Measurements from ENCODE around the gene NXN.
"Not testable (repeated sequence)": the region's sequence is repeated elsewhere in the genome, so short reads cannot be mapped to it uniquely, and the experiment has no call there.

The NXN gene

GRCh38 chr17:760371-760770, 219.2 kb downstream of the NXN start:
- no peak overlapping the region for H3K23ac ChIP-seq (ENCODE audit: low read length in 2 of 2)
- no peak overlapping the region for H3K4me2 ChIP-seq (ENCODE audit: low read length, poor library complexity, severe bottlenecking)
- no peak overlapping the region for H3K4ac ChIP-seq (ENCODE audit: low read depth in 1 of 2, low read length in 2 of 2)
- no peak overlapping the region for H3K9ac ChIP-seq (ENCODE audit: low read length)
- no peaks in the 10 kb centered on the region for H3K4me1 ChIP-seq (ENCODE audit: control insufficient read depth, insufficient read depth, low read depth, low read length)
- WGBS = 97% methylated on average over 9 of the region's 9 CpGs
- no peaks in the 10 kb centered on the region for H3K9me3 ChIP-seq (ENCODE audit: control insufficient read depth, low read length)
- H3K4me3 ChIP-seq (ENCODE audit: insufficient read depth in 1 of 2, low read depth in 1 of 2, low read length in 2 of 2) = no peak overlapping the region
- no peak overlapping the region for H2BK15ac ChIP-seq (ENCODE audit: low read depth, poor library complexity, severe bottlenecking)
- no peak overlapping the region for H4K8ac ChIP-seq (ENCODE audit: low read length)
- H2BK5ac ChIP-seq (ENCODE audit: low read depth, low read length, poor library complexity, severe bottlenecking) = no peak overlapping the region
- no peak for DNase-seq
- no peak overlapping the region for H2BK12ac ChIP-seq (ENCODE audit: low read length in 2 of 2)
- no peaks in the 10 kb centered on the region for H3K27me3 ChIP-seq (ENCODE audit: control insufficient read depth in 1 of 2, insufficient read depth in 1 of 2, low read length in 2 of 2)
- H3K79me1 ChIP-seq (replicated peaks; ENCODE audit: low read length, poor library complexity, severe bottlenecking) = peaks cover 2% of the 10 kb centered on the region
- no peak overlapping the region for H4K91ac ChIP-seq (ENCODE audit: low read length)
- no peak overlapping the region for H3K14ac ChIP-seq (ENCODE audit: low read length in 2 of 2)
- H2AK5ac ChIP-seq (ENCODE audit: low read length, severe bottlenecking) = no peak overlapping the region
- peaks cover 38 to 80% of the 10 kb centered on the region in 2 experiments for H3K36me3 ChIP-seq (ENCODE audit: control insufficient read depth in 1 of 2, insufficient read depth in 2 of 2, low read depth in 1 of 2, low read length in 2 of 2)
- no peak overlapping the region for H2AFZ ChIP-seq (ENCODE audit: low read depth, low read length)
- H2BK120ac ChIP-seq (ENCODE audit: low read depth, low read length) = no peak overlapping the region
- no peak overlapping the region for H3K27ac ChIP-seq (ENCODE audit: low read length, poor library complexity, severe bottlenecking)
- H3K18ac ChIP-seq (ENCODE audit: low read depth in 1 of 2, low read length in 2 of 2) = no peak overlapping the region

DNA sequence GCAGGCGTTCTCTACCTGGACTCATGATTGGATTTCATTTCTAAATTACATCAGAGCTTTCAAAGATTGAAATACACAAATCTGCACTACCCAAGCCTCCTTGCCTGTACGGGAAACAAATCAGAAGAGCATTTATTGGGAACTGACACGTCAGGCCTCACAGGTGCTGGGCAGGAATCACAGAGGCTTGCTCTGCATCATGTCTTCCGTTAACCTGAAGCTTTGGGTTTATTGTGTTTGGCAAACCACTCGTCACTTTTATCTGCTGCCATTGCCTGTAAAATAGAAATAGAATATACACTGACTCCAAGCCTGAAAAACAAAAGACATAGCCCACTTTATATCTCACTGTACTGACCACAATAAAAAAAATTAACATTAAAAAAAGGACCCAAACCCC, 219.6 kb downstream of the NXN start:
- no peak overlapping the region for H3K4ac ChIP-seq (ENCODE audit: low read depth in 1 of 2, low read length in 2 of 2)
- H4K91ac ChIP-seq (ENCODE audit: low read length) = no peak overlapping the region
- H3K27ac ChIP-seq (ENCODE audit: low read length, poor library complexity, severe bottlenecking) = no peak overlapping the region
- H3K9me3 ChIP-seq (ENCODE audit: control insufficient read depth, low read length) = no peaks in the 10 kb centered on the region
- no peak overlapping the region for H3K4me2 ChIP-seq (ENCODE audit: low read length, poor library complexity, severe bottlenecking)
- no peaks in the 10 kb centered on the region for H3K27me3 ChIP-seq (ENCODE audit: control insufficient read depth in 1 of 2, insufficient read depth in 1 of 2, low read length in 2 of 2)
- no peaks in the 10 kb centered on the region for H3K79me1 ChIP-seq (replicated peaks; ENCODE audit: low read length, poor library complexity, severe bottlenecking)
- H2AFZ ChIP-seq (ENCODE audit: low read depth, low read length) = no peak overlapping the region
- no peak overlapping the region for H2BK120ac ChIP-seq (ENCODE audit: low read depth, low read length)
- no peak overlapping the region for H3K4me3 ChIP-seq (ENCODE audit: insufficient read depth in 1 of 2, low read depth in 1 of 2, low read length in 2 of 2)
- no peak overlapping the region for H3K9ac ChIP-seq (ENCODE audit: low read length)
- no peak for DNase-seq
- H3K23ac ChIP-seq (ENCODE audit: low read length in 2 of 2) = no peak overlapping the region
- WGBS = 96% methylated on average over 5 of the region's 5 CpGs
- H2AK5ac ChIP-seq (ENCODE audit: low read length, severe bottlenecking) = no peak overlapping the region
- H3K4me1 ChIP-seq (ENCODE audit: control insufficient read depth, insufficient read depth, low read depth, low read length) = no peaks in the 10 kb centered on the region
- H3K18ac ChIP-seq (ENCODE audit: low read depth in 1 of 2, low read length in 2 of 2) = no peak overlapping the region
- no peak overlapping the region for H2BK12ac ChIP-seq (ENCODE audit: low read length in 2 of 2)
- no peak overlapping the region for H2BK15ac ChIP-seq (ENCODE audit: low read depth, poor library complexity, severe bottlenecking)
- peaks cover 35 to 76% of the 10 kb centered on the region in 2 experiments for H3K36me3 ChIP-seq (ENCODE audit: control insufficient read depth in 1 of 2, insufficient read depth in 2 of 2, low read depth in 1 of 2, low read length in 2 of 2)
- no peak overlapping the region for H4K8ac ChIP-seq (ENCODE audit: low read length)
- H2BK5ac ChIP-seq (ENCODE audit: low read depth, low read length, poor library complexity, severe bottlenecking) = no peak overlapping the region
- H3K14ac ChIP-seq (ENCODE audit: low read length in 2 of 2) = no peak overlapping the region

GRCh38 chr17:756010-756567, 223.5 kb downstream of the NXN start:
- H3K4me1 ChIP-seq (ENCODE audit: control insufficient read depth, insufficient read depth, low read depth, low read length) = peaks cover 14% of the 10 kb centered on the region

GRCh38 chr17:755319-755961, 224.1 kb downstream of the NXN start:
- H2AFZ ChIP-seq (ENCODE audit: low read depth, low read length); H2BK120ac ChIP-seq (ENCODE audit: low read depth, low read length); H3K23ac ChIP-seq (ENCODE audit: low read length in 2 of 2); H2BK5ac ChIP-seq (ENCODE audit: low read depth, low read length, poor library complexity, severe bottlenecking); H3K4me2 ChIP-seq (ENCODE audit: low read length, poor library complexity, severe bottlenecking); H3K18ac ChIP-seq (ENCODE audit: low read depth in 1 of 2, low read length in 2 of 2); H2AK5ac ChIP-seq (ENCODE audit: low read length, severe bottlenecking); H3K4ac ChIP-seq (ENCODE audit: low read depth in 1 of 2, low read length in 2 of 2); H2BK15ac ChIP-seq (ENCODE audit: low read depth, poor library complexity, severe bottlenecking); H2BK12ac ChIP-seq (ENCODE audit: low read length in 2 of 2); H3K14ac ChIP-seq (ENCODE audit: low read length in 2 of 2); H3K79me1 ChIP-seq (replicated peaks; ENCODE audit: low read length, poor library complexity, severe bottlenecking); H4K8ac ChIP-seq (ENCODE audit: low read length); H3K4me3 ChIP-seq (ENCODE audit: insufficient read depth in 1 of 2, low read depth in 1 of 2, low read length in 2 of 2); H4K91ac ChIP-seq (ENCODE audit: low read length); H3K9me3 ChIP-seq (ENCODE audit: control insufficient read depth, low read length); H3K27me3 ChIP-seq (ENCODE audit: control insufficient read depth in 1 of 2, insufficient read depth in 1 of 2, low read length in 2 of 2); DNase-seq; H3K27ac ChIP-seq (ENCODE audit: low read length, poor library complexity, severe bottlenecking); H3K9ac ChIP-seq (ENCODE audit: low read length): not testable (repeated sequence)
- Histone ChIP-seq H3K36me3 (ENCODE audit: control insufficient read depth in 1 of 2, insufficient read depth in 2 of 2, low read depth in 1 of 2, low read length in 2 of 2) (peaks cover 18 to 38% of the 10 kb centered on the region in 2 experiments), H3K4me1 (ENCODE audit: control insufficient read depth, insufficient read depth, low read depth, low read length) (peaks cover 15% of the 10 kb centered on the region)
- 99% methylated on average over 7 of the region's 9 CpGs for WGBS

More at GRCh38 chr17:756010-756567, 223.5 kb downstream of the NXN start:
- H4K91ac ChIP-seq (ENCODE audit: low read length); H3K4me2 ChIP-seq (ENCODE audit: low read length, poor library complexity, severe bottlenecking); H3K27ac ChIP-seq (ENCODE audit: low read length, poor library complexity, severe bottlenecking); H2BK120ac ChIP-seq (ENCODE audit: low read depth, low read length); H3K9ac ChIP-seq (ENCODE audit: low read length); H3K4me3 ChIP-seq (ENCODE audit: insufficient read depth in 1 of 2, low read depth in 1 of 2, low read length in 2 of 2); H2BK5ac ChIP-seq (ENCODE audit: low read depth, low read length, poor library complexity, severe bottlenecking); H3K4ac ChIP-seq (ENCODE audit: low read depth in 1 of 2, low read length in 2 of 2); H2AFZ ChIP-seq (ENCODE audit: low read depth, low read length); H3K23ac ChIP-seq (ENCODE audit: low read length in 2 of 2); H3K9me3 ChIP-seq (ENCODE audit: control insufficient read depth, low read length); H2BK12ac ChIP-seq (ENCODE audit: low read length in 2 of 2); H3K27me3 ChIP-seq (ENCODE audit: control insufficient read depth in 1 of 2, insufficient read depth in 1 of 2, low read length in 2 of 2); H2BK15ac ChIP-seq (ENCODE audit: low read depth, poor library complexity, severe bottlenecking); H3K18ac ChIP-seq (ENCODE audit: low read depth in 1 of 2, low read length in 2 of 2); H4K8ac ChIP-seq (ENCODE audit: low read length); H3K14ac ChIP-seq (ENCODE audit: low read length in 2 of 2); H2AK5ac ChIP-seq (ENCODE audit: low read length, severe bottlenecking); DNase-seq; H3K79me1 ChIP-seq (replicated peaks; ENCODE audit: low read length, poor library complexity, severe bottlenecking): not testable (repeated sequence)
- WGBS = 85% methylated on average over 15 of the region's 15 CpGs
- peaks cover 22 to 45% of the 10 kb centered on the region in 2 experiments for H3K36me3 ChIP-seq (ENCODE audit: control insufficient read depth in 1 of 2, insufficient read depth in 2 of 2, low read depth in 1 of 2, low read length in 2 of 2)
